GM15510 (cell line): ENCODE measurements around the gene RTP5.

ENCODE experiments used
- POLR2A ChIP-seq: IDR thresholded peaks from 3 replicates; pipeline ENCODE4 v1.6.1; 2011; ENCODE audit warnings: borderline replicate concordance; ENCODE audit not compliant: insufficient read length; ENCODE audit errors: extremely low read depth

The RTP5 gene

DNA sequence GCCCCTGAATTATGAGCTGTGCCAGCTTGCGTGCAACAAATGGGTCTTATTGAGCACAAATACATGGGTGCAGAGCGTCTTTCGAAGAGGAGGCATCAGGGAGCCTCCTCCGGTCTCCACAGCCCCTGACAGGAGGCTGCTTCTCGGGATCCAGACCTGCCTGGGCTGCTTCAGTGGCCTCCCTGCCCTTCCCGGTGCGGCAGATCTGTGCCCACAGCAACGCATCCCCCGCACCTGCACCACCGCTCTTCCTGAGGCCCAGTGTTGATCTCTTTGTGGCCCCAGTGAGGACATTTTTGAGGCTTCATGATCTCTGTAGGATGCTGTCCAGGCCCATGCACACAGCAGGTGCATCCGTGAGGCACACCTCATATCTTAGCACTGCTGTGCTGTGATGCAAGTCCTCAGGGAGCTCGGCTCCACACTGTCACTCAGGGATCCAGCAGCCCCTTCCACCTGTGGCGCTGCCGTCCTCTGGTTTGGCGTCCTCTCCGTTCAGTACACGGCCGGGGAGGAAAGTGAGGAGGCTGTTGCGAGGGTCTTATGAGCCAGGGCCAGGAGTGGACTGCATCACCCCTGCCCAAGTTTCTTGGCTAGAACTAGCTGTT lies 17.4 kb downstream of the RTP5 start:
- TF ChIP-seq POLR2A = no peak

DNA sequence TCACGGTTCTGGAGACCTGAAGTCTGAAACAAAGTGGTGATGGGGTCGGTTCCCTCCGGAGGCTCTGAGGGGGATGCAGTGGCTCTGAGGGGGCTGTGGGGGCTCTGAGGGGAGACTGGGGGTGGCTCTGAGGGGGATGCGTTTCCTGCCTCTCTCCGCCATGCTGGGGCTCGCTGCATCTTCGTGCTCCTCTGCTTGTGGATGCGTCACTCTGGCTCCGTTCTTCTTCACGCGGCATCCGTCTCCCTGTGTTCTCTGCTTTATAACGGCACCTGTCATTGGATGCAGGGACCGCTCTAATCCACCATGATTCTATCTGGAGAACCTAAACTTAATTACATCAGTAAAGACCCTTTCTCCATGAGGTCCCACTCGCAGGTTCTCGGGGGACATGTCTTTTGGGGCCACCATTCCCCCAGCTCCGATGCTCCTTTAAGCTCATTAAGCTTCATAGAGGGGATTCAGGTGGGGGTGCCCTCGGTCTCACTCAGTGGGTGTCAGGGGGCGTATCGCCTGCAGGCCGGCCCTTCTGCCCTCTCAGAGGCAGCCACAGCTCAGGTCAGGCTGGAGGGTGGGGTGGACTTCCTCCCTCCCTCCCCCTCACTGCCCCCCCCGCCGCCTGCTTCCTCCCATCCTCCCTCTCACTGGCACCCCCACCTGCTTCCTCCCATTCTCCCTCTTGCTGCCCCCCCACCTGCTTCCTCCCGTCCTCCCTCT lies 18.4 kb downstream of the RTP5 start:
- TF ChIP-seq POLR2A = no peak

- TF ChIP-seq POLR2A = no peak
Measured at GRCh38 chr2:241888641-241889040, 19.1 kb downstream of the RTP5 start.

- no peak for TF ChIP-seq POLR2A
Measured at GRCh38 chr2:241890524-241891235, 21.2 kb downstream of the RTP5 start.

DNA sequence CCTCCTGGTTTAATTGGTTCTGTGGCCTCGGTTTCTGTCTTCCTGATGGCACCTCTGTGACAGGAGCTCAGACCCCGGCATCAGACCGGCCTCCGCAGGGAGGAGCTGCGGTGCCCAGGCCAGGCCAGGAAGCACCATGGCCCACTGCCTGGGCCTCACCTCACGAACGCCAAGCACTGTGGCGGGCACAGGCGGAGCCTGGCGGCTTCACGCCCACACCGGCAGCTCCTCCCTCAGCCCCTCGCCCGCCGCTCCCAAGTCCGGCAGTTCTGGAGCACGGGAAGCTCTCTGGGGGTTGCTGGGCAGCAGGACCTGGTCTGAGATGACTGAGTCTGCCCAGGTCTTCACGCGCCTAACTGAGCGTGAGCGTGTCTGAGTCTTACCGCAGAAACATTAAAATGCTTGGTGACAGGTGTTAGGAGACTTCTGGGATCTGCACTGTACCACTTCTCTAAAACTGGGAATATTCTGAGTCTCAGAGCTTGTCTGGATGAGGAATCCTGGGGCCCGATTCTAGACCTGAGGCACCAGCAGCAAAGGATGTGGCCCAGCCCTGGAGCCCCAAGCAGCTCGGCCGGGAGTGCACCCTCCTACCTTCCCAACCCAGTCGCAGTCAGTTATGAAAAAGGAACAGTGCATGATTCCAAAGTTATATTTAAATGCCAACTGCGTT lies 21.9 kb downstream of the RTP5 start:
- no peak for TF ChIP-seq POLR2A

- TF ChIP-seq POLR2A = no peak
Measured at GRCh38 chr2:241891988-241892298, 22.4 kb downstream of the RTP5 start.

DNA sequence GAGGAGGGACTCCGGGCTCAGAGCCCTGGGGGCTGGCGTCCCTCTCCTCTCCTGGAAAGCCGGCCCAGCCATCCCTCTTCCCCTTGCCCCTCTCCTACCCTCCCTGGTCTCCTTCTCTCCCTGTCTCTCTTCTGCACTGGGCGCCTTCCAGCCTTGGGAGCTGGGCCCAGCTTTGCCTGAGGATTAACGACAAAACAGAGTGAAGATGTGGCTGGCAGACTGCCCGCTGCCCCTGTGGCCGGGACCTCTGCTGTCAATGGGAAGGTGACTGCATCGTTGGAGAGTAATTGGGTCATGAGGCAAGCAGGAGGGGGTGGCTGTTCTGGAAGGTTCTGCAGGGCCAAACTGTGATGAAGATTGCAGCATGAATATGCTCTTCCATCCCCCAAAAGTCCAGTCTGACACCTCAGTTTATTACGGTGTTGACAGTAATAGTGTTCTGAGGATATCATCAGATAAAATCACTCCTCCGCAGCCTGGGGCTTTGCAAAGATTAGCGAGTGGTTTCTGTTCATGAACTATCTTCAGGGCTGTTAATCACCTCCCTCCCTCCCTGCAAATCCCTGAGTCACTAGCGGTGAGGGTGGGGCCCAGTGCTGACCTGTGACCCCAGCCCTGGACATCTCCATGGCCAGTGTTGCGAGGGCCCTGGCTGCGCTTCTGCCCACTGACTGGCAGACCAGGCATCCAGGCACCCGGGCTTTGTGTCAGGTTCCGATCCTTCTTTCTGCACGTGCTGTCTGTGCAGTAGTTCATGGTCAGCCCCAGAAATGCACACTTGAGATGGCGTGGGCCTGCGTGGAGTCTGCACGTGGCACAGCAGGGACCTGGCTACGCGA lies 23.0 kb downstream of the RTP5 start:
- no peak for TF ChIP-seq POLR2A

GRCh38 chr2:241893265-241893664 lies 23.7 kb downstream of the RTP5 start:
- no peak for TF ChIP-seq POLR2A

- no peak for TF ChIP-seq POLR2A
Measured at GRCh38 chr2:241894056-241894641, 24.6 kb downstream of the RTP5 start.

DNA sequence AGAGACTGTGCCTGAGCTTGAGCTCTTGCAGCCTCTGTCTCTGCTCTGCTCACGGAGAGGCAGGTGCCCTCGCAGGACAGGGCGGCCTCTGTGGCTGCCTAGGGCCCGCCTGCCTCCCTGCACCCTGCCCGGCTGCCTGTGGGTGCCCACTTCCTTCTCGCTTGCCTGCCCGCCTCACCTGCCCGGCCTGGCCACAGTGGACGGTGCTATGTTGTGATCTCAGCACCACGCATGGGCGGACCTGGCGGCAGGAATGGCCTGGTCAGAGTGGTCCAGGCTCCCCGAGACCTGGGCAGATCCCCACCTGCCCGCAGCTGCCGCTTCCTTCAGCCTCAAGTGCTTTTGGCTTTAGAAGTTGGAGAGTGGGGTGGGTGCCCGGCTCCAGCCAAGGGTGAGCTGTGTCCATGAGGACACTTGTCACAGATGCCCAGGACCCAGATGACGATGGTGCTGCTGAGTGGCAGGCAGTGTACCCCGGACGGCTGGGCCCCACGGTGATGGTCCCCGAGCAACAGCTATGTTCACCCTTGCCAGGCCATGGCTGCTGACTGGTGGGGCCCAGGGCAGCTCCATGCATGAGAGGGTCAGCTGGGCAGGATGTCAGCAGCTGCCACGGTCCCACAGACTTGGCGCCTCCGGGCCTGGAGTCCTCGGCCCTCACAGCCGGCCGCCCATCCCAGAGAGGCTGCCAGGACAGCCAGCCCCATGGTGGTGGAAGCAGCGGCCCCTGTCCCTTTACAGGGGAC lies 25.3 kb downstream of the RTP5 start:
- TF ChIP-seq POLR2A = no peak

GRCh38 chr2:241895427-241895711 lies 25.8 kb downstream of the RTP5 start:
- TF ChIP-seq POLR2A = no peak

DNA sequence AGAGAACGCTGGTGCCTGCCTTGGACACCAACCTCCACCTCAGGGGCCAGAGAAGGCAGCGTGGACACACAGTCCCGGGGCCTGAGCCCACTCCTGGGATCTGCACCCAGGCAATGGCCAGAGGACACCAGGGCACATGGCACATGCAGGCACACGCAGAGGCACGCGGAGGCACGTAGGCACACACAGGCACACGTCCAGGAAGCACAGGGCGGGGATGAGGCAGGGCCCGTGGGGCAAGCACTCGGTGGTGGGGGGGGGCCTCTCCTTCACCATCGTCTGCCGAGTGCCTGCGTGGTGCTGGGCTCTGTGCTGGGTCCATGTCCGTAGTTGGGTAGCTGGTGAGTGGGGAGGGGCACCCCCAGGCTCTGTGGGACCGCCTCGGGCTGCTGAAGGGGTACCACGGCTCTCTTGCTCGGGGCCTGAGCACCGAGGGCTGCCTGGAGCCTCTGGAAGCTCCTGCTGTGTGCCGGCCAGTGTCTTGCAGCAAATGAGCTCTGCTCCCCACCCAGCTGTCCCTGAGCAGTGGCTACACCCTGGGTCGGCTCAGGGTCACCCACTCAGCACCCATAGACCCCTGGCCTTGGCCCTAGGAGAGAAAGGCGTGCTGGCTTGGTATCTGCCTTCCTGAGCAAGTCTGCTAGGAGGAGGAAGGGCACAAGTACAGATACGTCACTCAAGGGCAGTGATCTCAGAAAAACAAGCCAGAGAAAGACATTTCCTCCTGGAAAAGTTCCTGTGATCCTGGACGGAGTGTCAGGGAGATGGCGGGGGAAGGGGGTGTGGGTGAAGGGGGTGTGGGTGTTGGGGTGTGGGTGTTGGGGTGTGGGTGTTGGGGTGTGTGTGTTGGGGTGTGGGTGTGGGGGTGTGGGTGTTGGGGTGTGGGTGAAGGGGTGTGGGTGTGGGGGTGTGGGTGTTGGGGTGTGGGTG lies 26.4 kb downstream of the RTP5 start:
- TF ChIP-seq POLR2A = no peak

DNA sequence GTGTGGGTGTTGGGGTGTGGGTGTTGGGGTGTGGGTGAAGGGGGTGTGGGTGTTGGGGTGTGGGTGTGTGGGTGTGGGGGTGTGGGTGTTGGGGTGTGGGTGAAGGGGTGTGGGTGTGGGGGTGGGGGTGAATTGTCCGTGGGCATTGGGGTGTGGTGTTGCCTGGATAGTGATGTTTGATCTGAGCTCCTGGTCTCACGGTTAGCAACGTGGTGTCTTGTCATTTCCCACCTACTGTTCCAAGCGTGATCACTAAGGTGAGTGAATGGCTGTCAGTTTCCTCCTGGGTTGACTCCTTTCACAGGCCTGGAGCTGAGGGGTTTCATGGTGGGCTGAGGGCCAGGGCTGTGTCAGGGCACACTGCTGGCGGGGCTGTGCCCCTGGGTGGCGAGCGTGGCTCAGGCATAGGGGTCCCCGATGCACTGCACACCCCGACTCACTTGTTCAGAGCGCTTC lies 27.2 kb downstream of the RTP5 start:
- no peak for TF ChIP-seq POLR2A

- no peak for TF ChIP-seq POLR2A
Measured at GRCh38 chr2:241897231-241897916, 27.8 kb downstream of the RTP5 start.
